HG02981 (cell line): ENCODE results near the gene SPATA32.

Experiments
- ATAC-seq: cut with Tn5 transposase; IDR thresholded peaks from one replicate; pipeline ENCODE4 v1.9.1; 2021; ENCODE audit warnings: mild to moderate bottlenecking, moderate library complexity; ENCODE audit not compliant: unreplicated experiment

SPATA32 gene

DNA sequence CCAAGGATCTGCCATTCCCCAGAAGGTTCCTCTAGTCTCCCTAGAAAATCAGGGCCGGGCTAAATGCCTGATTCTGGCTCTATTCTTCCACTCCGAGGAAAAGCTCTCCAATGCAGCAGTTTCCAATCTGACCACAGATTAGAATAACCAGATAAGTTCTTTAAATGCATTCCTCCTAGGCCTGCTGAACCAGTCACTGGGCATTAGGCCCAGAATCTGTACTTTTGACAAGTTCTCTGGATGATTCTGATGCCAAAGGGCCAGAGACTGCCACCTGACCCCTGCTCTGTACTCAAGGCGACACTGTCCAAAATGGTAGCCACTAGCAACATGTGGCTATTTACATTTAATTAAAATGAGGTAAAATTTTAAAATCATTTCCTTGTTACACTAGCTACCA, 32.6 kb upstream of the SPATA32 start:
- ATAC-seq: no peak

DNA sequence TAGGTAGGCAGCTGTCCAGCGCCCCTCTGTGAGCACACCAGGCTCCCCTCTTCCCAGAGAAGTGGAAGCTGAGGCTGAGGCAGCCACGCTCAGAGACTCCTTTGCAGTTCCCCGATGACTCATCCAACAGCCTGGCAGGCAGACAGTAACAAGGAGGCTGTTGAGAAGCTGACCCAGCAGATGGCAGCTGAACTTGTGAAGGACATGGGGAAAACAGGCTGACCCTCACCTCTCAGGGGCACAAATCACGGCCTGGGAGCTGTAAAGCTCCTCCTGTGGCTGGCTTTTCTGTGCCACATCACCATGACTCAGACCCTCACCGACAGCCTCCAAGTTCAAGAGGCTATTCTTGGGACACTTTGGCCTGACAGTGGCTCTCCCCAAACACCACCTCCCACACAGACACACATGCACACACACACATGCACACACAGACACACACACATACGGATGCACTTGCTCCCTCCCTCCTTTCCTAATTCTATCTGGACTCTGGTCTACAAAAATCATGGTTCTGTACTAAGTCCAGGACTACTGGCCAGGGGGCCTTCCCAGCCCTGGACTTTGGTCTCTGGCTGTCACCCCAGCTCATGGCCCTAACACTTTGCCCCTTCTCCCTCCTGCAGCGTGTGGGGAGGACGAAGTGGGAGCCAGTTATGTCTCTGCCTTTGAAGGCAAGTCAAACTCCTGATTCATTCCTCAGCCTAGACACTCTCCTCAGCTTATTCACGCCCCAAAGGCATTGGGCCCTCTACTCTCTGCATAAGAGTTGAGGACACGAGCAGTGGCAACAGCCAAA, 31.7 kb upstream of the SPATA32 start:
- ATAC-seq: no peak

DNA sequence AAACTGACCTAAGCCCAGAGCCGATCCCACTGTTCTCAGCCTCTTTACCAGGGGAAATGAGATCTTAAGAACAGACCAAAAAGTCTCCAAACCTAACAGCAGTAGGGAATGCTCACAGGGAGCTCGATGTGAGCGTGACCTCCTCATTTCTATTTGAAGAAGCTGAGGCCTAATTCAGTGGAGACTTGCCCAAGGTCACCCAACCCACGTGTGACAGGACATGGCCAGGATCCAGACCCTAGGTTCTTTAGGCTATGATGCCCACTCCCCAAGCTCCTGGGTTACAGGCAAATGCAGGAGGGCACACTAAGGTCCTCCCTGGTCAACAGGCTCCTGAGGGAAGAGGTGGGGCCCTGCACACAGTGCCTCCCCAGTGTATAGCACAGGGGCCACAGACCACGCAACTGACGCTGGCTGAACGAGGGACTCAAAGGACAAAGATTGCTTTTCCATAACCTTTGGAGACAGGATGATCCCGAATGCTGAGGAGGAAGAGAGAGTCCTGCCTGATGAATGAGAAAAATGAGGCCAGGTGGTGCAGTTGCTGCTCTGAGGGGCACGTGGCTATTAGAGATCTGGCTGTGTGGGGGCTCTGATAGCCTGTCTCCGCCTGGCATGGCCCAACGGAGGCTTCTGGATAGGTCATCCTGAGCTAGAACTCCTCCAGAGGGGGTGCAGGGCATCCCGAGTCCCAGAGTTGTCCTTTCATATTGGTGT, 31.0 kb upstream of the SPATA32 start:
- no peak for ATAC-seq

DNA sequence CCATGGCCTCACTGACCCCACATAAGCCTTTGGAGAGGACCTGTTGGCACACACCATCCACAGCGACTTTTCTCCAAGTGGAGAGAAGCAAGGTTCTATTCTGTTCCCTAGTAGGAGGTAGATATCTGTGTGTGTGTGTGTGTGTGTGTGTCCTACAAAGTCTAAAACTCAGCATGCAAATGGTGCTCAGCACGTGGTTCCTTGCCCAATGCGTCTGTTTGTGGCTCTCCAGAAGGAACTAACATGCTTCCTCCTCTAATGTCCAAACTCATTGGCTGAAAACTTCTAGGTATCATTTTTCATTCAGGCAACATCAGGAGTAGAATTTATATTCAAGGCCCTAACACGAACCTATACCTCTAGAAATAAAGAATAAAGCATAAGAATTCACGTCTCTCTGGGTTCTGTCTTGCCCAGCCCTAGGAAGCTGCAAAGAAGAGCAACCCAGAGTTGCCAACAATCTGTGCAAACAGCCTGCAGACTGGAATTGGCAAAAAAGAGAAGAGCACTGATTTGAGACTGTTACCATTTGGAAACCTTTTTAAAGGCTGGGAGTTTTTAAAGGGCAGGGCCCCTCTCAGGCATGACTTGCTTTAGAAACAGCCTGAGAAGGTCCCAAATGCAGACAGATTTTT, 29.4 kb upstream of the SPATA32 start:
- ATAC-seq: no peak

DNA sequence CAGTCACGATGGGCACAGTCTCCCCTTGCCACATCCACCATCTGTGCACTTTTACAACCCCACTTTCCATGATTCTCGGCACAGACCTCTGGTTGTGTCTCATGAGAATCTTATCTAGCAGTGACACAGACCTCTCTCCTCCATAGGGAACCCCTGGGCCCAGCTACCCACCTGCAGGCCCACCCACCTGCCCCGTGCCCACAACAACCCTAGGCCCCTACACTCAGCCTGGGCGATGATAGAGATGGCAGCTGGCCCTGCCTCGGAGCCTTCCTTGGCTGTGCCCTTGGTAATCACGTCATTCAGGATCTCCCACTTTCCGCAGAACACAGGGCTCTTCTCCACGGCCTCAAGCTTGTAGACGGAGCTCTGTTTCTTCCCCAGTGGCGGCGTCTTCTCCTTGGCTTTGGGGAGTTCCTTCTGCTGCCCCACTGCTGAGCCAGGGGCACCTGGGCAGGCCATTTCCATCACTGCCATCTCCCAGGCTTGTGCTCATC, 28.4 kb upstream of the SPATA32 start:
- ATAC-seq: no peak

DNA sequence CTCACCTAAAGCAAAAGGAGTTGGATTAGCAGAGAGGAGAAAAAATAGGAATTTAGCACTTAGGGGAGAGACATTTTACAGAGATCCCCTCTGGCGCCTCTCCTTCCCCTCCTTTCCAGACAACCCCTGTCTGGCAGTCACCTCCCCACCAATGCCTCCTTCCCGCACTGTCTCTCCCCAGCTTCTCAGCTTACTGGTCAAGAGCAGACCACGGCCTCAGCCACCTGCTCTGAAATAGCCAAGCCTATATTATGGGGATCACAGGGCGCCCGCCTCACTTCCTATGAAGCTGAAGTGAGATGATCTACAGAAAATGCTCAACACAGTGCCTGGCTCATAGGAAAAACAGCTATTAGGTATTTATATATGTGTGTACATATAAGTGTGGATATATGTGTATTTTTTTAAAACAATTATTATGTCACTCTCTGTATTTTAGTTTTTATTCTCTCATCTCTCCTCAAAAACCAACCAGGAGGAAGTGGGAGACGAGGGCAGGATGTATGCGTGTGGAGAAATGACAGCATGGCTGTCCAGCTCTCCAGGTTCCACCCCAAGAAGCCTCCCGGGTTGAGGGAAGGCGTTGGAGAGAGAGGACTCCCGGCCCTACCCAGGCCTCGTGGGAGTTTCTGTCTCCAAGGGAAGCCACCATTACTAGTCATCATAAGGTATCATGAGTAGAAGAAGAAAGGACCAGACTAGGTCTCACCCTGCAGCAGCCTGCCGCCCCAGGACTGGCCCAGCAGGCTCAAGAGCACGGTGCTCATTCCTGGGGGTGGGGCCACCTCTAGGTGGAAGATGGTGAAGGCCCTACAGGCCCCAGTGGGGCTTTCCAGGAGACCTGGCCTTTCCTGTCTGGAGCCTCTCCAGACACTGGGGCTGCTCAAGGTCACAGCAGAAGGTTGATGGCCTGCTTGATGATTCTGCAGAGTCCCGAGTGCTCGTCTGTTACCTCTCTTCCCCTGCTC, 27.7 kb upstream of the SPATA32 start:
- no peak for ATAC-seq

DNA sequence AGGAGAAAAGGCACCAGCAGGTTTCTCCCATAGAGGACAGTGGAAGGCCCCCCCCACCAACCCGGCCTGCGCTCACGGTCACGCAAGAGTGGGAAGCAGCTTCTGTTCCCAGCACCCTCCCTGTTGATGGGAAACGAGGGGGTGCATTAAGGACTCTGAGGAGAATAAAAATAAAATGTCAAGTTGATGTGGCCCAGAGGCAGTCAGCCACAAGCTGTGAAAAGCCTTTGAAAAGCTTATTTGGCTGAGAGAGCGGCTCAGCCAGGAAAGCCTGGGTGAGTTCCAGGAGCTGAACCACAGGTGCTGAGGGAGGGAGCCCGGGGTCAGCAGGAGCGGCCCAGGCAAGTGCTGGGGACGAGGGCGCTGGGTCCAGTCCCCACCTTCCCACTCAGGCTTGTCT, 26.9 kb upstream of the SPATA32 start:
- no peak for ATAC-seq

DNA sequence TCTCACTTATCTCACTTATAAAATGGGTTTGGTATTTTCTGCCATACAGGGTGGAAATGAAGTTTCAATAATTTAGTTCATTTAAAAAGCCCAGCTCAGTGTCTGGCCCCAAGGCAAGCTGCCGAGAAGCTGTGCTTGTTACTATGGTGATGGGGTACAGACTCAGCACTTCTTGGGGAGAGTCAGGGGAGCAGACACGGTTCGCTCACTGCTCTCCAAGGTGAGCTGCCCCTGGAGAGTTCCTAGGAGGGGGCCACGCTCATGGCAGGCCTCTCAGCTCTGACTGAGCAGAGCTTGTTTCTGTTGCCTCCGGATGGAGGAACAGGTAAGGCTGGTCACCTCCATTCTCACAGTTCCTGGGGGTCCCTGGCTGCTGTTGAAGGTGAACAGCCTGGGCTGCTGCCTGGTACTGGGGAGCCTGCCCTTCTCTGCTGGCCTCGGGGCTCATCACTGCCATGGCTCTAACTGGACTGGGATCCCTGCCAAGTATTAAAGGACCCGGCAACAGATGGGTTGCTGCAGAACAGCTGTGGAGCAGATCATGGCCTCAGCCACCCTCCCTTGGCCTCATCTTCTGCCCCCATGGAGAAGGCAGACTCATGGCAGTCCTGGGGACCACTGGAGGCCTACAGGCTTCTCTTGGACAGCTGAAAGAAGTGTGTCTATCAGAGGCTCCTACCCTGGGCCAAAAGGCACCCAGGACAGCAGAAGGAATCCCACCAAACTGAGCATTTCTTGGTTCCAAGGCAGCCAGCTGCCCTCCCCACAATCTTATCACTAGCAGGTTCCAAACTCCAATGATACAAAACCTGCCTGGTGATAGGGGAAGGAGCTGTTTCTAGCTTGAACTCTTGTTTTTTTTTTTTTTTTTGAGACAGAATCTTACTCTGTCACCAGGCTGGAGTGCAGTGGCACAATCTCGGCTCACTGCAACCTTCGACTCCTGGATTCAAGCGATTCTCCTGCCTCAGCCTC, 25.9 kb upstream of the SPATA32 start:
- no peak for ATAC-seq

DNA sequence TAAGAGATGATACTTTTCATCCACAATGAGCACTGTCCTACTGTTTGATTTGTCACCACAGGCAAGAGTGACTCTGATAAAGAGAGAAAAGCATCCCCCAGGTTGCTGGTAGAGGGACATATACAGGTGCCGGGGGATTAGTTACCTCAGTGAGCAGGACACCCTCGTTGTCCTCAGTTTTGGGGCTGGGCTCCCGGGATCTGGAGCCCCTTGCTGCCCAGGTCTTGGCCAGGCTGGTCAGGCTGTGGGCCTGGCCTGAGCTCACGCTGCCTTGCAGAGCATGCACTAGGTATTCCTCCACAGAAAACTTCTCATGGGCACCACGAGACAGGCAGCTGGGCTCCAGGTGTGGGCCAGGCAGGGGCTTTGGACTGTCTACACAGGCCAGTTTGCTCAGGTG, 24.4 kb upstream of the SPATA32 start:
- ATAC-seq: no peak

DNA sequence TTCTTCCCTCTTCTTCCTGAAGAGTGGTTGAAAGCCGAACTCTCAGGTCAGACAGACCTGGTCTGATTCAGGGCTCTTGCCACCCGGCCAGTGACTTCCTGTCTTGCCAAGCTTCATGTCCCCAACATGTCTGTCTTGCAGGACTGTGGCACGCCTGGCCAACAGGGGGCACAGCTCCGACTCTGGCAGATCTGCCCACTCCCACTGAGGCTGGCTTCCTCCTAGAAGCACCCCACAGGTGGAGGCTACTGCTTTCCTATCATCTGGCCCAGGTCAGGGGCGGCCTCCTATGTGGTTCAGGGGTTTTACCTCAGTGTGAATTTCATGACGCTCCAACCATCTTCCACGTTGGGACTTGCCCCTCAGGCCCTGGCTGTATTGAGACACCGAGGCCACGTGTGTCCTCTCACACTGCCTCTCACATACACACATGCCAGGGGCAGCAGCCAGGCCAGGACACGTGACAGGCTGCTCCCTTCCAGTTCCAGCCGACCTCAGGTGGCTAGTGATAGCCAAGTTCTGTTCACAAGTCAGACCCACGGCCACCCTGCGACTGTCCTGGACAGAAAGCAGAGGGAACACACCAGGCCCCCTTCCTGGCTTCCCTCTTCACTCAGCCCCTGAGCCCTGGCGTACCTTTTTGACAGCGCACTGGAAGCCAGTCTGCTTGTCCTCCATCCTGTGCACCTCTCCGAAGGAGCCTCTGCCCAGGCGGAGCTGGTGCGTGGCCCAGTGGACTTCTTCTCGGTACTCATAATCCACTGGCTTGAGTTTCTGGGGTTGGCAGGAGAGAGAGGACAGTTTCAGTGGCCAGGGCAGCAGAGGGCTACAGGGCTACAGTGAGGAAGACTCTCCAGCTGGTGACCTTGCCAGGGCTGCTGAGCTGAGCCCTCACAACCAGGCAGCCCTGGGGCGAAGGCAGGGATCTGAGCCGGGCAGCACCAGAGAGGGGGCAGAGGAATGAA, 22.6 kb upstream of the SPATA32 start:
- ATAC-seq: no peak

DNA sequence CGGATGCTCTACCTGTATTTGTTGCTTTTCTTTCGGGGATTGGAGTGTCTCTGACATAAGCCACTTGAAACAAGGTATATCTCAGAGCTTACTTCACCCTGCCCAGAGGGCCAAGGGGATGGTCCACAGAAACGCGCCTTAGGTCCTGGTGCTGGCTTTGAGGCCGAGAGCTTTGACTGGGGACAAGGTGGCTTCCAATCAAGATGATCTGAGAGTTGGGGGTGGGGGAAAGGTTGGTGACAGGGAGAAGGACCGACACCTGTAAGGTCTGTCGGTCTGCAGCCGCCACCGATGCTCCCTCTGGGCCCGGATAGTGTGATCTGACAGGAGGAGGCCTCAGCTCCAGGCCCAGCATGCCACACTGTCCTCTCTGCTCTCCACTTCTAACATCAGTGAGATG, 21.8 kb upstream of the SPATA32 start:
- no peak for ATAC-seq

DNA sequence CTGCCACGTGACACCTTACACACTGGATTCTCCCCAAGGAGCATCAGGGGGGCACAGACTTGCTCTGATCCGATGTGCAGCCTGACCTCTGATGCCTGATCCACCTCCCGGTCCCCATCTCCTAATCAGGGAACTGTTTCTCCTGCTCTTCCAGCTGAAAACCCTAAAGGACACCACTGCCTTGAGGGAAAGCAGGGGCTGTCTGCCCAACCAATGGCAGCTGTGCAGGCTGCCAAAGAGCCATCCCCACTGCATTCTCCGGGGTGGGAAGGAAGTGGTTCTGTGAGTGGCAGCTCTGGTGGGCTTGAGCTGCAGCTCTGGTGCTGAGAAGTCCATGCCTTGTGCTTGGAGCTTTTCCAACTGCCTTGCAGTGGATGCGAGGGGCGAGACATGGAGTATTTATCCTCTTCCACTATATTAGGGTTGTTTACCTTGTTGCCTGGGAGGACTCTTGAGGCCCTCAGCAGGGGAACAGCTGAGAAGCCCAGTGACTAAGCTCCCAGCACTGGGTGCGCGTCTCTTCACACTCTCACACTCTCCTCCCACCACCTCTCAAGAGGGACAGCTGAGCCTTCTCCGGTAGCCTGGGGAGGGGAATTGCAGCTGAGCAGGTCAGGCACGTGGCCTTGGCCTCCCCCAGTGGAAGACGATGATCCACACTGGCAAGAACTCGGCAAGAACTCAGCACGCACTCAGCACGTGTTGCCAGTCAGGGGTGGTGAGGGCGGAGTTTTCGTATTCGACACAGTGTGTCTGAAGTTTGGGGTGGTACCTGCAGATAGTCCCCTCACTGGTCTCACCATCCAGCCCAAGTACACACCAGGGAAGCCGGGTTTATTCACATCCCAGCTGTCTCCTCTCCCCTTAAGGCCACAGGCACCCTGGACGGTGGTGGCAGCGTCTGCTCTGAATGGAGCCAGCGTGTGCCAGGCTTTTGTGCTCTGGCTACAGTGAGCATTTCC, 21.1 kb upstream of the SPATA32 start:
- no peak for ATAC-seq

DNA sequence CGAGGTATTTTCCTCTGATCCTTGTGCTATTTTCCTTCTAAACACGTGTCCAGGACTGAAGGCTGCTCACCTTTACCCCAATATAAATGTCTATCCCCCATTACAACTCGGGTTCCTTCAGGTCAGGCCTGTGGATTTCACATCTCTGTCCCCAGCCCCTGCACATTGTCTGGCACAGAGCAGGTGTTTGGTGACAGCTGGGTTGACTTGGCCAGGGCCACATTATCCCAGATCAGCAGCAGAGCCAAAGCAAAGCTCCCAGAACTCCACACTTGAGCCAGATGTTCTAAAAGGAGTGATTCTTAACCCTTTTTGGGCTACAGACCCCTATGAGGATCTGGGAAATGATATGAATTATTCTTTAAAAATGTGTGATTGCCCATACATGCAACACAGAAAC, 18.0 kb upstream of the SPATA32 start:
- ATAC-seq: no peak

DNA sequence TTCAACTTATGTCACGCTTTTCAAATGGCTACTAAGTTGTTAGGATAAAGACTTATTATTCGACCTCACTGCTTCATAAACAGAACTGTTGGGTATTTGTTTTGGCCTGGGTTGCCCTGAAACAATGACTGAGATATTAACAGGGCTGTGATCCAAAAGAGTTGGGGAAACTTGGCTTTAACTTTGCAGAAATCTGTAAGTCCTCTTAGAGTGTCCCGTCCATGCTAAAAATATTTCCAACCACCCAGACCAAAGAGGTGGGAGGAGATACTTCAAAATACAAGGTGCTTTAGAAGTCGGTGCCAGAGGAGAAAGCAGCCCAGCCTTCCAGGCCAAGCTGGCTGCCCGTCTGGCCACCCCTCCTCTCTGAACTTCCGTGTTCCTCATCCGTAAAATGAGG, 16.1 kb upstream of the SPATA32 start:
- ATAC-seq: no peak

DNA sequence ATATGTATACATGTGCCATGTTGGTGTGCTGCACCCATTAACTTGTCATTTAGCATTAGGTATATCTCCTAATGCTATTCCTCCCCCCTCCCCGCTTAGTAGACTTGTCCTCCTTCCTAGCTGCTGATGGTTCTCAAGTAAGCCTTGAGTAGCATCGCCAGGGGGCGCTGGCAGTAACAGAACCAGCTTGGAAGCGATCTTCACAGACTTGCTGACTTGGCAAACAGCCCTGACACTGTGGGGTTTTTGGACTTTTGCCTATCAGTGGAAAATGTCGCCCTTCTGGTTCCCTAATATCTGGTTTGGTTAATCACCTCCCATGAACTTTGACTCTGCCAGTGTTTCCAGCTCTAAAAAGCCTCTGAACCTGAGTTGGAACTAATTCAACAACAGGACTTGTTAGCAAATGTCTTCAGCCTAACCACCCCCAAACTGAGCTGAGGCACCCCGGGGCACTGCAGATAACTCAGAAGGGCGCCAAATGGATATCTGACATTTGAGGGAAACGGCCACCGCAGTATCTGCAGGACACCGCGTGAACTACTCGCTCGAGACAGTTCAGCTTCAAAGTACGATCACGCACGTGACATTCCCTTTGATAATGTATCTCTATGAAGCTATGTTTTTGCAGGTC, 15.4 kb upstream of the SPATA32 start:
- ATAC-seq: no peak

DNA sequence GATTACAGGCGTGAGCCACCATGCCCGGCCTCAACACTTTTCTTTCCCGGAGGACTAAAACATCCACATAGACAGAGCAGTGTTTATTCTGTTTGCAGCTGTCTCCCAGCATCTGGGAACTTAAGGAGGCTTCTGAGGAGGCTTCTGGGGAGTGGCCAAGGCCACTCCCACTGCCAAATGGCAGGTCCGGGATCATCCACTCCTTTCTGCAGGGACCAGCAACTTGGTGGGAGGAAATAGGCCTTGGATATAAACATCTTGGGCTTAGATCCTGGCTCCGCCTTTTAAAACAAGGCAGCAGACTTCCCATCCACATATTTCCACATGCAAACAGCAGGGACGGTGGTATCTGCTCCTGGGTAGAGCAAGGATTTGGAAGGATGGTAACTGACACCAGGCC, 14.1 kb upstream of the SPATA32 start:
- ATAC-seq: no peak

DNA sequence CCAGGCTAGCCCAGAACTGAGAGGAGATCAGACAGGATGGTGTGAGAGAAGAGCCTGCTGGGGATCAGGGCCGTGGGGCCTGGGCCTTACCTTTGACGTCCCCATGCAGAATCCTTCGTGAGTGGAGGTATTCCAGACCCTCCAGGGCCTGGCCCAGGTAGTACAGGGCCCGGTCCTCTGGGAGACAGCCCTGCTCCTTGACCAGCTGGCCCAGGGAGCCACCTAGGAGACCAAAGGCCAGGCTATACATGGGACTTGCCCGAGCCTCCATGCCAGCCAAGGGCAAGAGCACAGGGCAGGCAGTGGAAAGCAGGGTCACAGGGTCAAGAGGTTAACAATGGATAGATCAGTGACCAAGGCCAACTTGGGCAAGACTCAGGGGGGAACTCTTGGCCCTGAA, 12.1 kb upstream of the SPATA32 start:
- no peak for ATAC-seq
